SU-DHL-6 (cell line): ENCODE results near the gene MFN2.

ENCODE experiments used
- H2AFZ ChIP-seq: fragments of 200-600 bp; sonication (generic); 2 replicates; pipeline ENCODE4 v1.6.1; 2014; ENCODE audit warnings: low read depth, mild to moderate bottlenecking, moderate library complexity, mixed read lengths, antibody characterized with exemption, low read length; ENCODE audit not compliant: severe bottlenecking
- H3F3A ChIP-seq: fragments of 200-600 bp; shearing (Covaris generic); 2 replicates; pipeline ENCODE4 v1.6.0; 2016; ENCODE audit warnings: antibody characterized with exemption, mild to moderate bottlenecking; ENCODE audit not compliant: insufficient read depth
- H3K27ac ChIP-seq: fragments of 200-600 bp; sonication (generic); 2 replicates; pipeline ENCODE4 v1.5.1; 2016; ENCODE audit warnings: low read depth, mild to moderate bottlenecking, low read length, moderate library complexity, mixed read lengths
- H3K27me3 ChIP-seq: fragments of 200-600 bp; sonication (generic), shearing (Covaris generic); 2 replicates; pipeline ENCODE4 v1.6.0; 2014; ENCODE audit warnings: mild to moderate bottlenecking, low read length
- H3K36me3 ChIP-seq: fragments of 200-600 bp; sonication (generic); 2 replicates; pipeline ENCODE4 v1.6.1; 2014; ENCODE audit warnings: mild to moderate bottlenecking, low read length, mixed read lengths
- H3K4me2 ChIP-seq: fragments of 300-600, 200-600 bp; shearing (Covaris generic), sonication (generic); 2 replicates; pipeline ENCODE4 v1.6.0; 2014; ENCODE audit warnings: low read length, low read depth, mild to moderate bottlenecking; ENCODE audit not compliant: poor library complexity, severe bottlenecking
- H3K4me3 ChIP-seq: fragments of 200-600 bp; sonication (generic); 2 replicates; pipeline ENCODE4 v1.5.1; 2014; ENCODE audit warnings: antibody characterized with exemption, low read length, mild to moderate bottlenecking, mixed read lengths; ENCODE audit not compliant: insufficient read depth, poor library complexity, severe bottlenecking
- H3K79me2 ChIP-seq: fragments of 200-600 bp; sonication (generic); 2 replicates; pipeline ENCODE4 v1.6.1; 2014; ENCODE audit warnings: mild to moderate bottlenecking, low read length, moderate library complexity; ENCODE audit not compliant: insufficient read depth
- H3K9ac ChIP-seq: fragments of 200-600 bp; sonication (generic); 2 replicates; pipeline ENCODE4 v1.7.0; 2014; ENCODE audit warnings: mild to moderate bottlenecking, low read length
- H3K9me2 ChIP-seq: fragments of 200-600 bp; sonication (generic); replicated peaks from 2 replicates; pipeline ENCODE4 v1.6.1; 2014; ENCODE audit warnings: low read length; ENCODE audit not compliant: insufficient read depth
- H3K9me3 ChIP-seq: fragments of 200-600 bp; sonication (generic); 2 replicates; pipeline ENCODE4 v1.6.1; 2014; ENCODE audit warnings: low read length, mixed read lengths; ENCODE audit not compliant: insufficient read depth
- H4K20me1 ChIP-seq: fragments of 200-600 bp; sonication (generic); 2 replicates; pipeline ENCODE4 v1.6.1; 2014; ENCODE audit warnings: low read depth, mild to moderate bottlenecking, antibody characterized with exemption, low read length, moderate library complexity, mixed read lengths
- EZH2phosphoT487 ChIP-seq: fragments of 200-600 bp; sonication (generic), shearing (Covaris generic); conservative IDR thresholded peaks from 2 replicates; pipeline ENCODE4 v1.6.1; 2018; ENCODE audit warnings: mild to moderate bottlenecking, antibody characterized with exemption, low read length, moderate library complexity, mixed read lengths
- TF ChIP-seq, protein P1 (sequence below): fragments of 200-600 bp; sonication (generic); IDR thresholded peaks from one replicate; pipeline ENCODE4 v1.5.1; 2017; ENCODE audit warnings: antibody characterized with exemption, mild to moderate bottlenecking, low read length, moderate library complexity; ENCODE audit not compliant: insufficient read depth, poor library complexity, severe bottlenecking

MFN2 gene

DNA sequence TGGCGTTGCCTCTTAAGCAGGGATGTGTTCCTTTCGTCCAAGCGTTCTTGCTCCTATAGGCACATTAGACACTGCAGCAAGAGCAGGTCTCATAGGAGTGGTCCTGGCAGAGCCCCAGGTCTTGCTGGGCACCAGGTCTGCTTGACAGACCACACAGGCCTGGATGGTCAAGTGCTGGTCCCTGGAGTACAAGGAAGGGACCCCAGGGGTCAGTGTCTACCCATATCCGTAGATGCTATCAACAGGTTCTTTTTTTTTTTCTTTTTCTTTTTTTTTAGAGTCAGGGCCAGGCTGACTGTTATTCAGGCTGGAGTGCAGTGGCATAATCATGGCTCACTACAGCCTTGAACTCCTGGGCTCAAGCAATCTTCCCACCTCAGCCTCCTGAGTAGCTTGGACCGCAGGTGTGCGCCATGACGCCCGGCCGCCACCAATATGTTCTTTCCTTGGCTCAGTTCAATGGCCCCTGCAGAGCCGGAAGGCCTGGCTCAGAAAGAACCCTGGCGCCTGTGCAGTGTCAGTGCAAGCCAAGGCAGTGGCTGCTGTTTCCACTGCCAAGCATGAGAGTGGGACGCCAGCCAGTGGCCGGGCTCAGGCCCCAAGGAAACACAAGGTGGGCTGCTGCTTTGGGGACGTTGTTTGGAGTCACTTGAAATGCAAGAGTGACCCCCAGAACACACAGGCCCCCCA, 72.9 kb downstream of the MFN2 start:
- Histone ChIP-seq H4K20me1 (no peaks in the 10 kb centered on the region), H3K9ac (no peak overlapping the region), H3K27ac (no peak overlapping the region), H3K9me2 (no peaks in the 10 kb centered on the region), H2AFZ (no peak overlapping the region), H3K79me2 (no peaks in the 10 kb centered on the region), H3K9me3 (no peaks in the 10 kb centered on the region), H3F3A (no peaks in the 10 kb centered on the region), H3K4me3 (no peak overlapping the region), H3K27me3 (no peaks in the 10 kb centered on the region), H3K36me3 (no peaks in the 10 kb centered on the region), H3K4me2 (no peak overlapping the region)
- no peak for TF ChIP-seq EZH2phosphoT487
- TF ChIP-seq, protein P1, sequence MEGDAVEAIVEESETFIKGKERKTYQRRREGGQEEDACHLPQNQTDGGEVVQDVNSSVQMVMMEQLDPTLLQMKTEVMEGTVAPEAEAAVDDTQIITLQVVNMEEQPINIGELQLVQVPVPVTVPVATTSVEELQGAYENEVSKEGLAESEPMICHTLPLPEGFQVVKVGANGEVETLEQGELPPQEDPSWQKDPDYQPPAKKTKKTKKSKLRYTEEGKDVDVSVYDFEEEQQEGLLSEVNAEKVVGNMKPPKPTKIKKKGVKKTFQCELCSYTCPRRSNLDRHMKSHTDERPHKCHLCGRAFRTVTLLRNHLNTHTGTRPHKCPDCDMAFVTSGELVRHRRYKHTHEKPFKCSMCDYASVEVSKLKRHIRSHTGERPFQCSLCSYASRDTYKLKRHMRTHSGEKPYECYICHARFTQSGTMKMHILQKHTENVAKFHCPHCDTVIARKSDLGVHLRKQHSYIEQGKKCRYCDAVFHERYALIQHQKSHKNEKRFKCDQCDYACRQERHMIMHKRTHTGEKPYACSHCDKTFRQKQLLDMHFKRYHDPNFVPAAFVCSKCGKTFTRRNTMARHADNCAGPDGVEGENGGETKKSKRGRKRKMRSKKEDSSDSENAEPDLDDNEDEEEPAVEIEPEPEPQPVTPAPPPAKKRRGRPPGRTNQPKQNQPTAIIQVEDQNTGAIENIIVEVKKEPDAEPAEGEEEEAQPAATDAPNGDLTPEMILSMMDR, result no peak

DNA sequence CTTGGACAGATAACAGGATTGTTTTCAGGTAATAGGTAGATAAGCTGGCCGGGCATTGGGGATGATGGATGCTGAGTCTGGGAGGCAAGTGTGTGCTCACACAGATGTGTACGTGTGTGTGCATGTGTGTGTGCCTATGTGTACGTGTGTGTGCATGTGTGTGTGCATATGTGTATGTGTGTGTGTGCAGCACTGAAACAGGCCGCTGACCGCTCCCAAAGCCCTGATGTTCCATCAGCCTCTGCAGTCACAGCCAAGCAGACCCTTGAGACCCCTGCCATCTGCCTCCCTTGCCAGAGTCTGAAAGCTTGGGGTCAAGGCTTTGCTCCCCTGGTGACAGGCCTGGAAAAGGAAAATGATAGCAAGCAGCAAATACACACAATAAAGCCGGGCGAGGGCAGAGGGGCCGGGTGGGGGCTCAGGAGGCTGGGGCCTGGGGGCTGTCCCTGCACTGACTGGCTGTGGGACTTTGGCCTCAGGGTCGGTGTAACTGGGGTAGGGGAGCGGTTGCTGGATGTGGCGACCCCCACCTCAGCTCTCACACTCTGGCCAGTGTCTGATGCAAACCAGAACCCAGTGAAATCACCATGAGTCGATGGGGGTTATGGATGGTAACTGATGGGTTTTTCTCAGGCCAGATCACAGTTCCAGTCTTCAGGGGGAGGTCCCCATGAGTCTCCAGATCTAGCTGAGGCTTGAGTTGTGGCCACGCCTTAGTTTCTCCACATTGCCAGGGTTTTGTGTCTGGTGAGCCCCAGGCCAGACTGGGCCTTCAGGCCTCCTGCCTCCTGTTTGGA, 73.7 kb downstream of the MFN2 start:
- no peaks in the 10 kb centered on the region for H3K79me2 ChIP-seq
- H3K27me3 ChIP-seq, result no peaks in the 10 kb centered on the region
- no peaks in the 10 kb centered on the region for H3K9me2 ChIP-seq
- H3F3A ChIP-seq, result no peaks in the 10 kb centered on the region
- H3K9ac ChIP-seq, result no peak overlapping the region
- H3K4me3 ChIP-seq, result no peak overlapping the region
- no peaks in the 10 kb centered on the region for H4K20me1 ChIP-seq
- H3K9me3 ChIP-seq, result no peaks in the 10 kb centered on the region
- no peak overlapping the region for H3K4me2 ChIP-seq
- TF ChIP-seq, protein P1, result no peak
- TF ChIP-seq EZH2phosphoT487, result no peak
- no peak overlapping the region for H3K27ac ChIP-seq
- H2AFZ ChIP-seq, result no peak overlapping the region
- H3K36me3 ChIP-seq, result no peaks in the 10 kb centered on the region

DNA sequence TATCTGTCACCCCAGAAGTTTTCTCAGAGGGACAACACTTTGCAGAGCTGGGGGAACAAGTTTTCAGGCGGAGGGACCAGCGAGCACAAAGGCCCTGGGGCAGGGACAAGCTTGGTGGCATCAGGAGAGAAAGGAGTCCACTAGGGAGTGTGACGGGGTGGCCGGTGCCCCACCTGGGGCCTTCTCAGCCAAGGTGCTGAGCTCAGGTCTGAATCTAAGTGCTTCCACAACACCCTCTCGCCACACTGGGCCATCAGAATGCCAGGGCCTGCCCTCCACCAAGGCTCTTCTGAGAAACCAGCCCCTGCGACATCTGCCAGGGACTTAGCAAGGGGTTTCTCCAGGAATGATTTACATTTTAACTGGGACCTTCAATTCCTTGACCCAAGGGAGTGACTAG, 75.0 kb downstream of the MFN2 start:
- Histone ChIP-seq H3K27me3 (no peaks in the 10 kb centered on the region), H3F3A (no peaks in the 10 kb centered on the region), H3K27ac (no peak overlapping the region), H4K20me1 (no peaks in the 10 kb centered on the region), H2AFZ (no peak overlapping the region), H3K9me2 (no peaks in the 10 kb centered on the region), H3K4me2 (no peak overlapping the region), H3K9ac (no peak overlapping the region), H3K9me3 (no peaks in the 10 kb centered on the region), H3K4me3 (no peak overlapping the region), H3K36me3 (no peaks in the 10 kb centered on the region), H3K79me2 (no peaks in the 10 kb centered on the region)
- TF ChIP-seq EZH2phosphoT487, result no peak
- TF ChIP-seq, protein P1, result no peak
